Right lobe of liver (tissue), 6 donors: ENCODE data around the gene OPA3. TPM values are rescaled to one million over a fixed set of nuclear protein-coding genes. Genes with fewer than 3 reads are reported as not detected.

Experiments used
- ATAC-seq, 4 donors: fragments of 200-7000 bp; cut with Tn5 transposase; one replicate each; pipeline ENCODE4 v1.9.1; 2020; ENCODE audit warnings: mild to moderate bottlenecking in 4 of 4, moderate library complexity in 4 of 4
- DNase-seq, 3 donors: peaks; one replicate each; pipeline ENCODE4 v3.0.0-alpha.2; 2020
- H3K27ac ChIP-seq, 3 donors: fragments of 200-600 bp; one replicate each; pipeline ENCODE4 v1.8.0; 2022
- H3K27me3 ChIP-seq, 2 donors: fragments of 200-600 bp; one replicate each; pipeline ENCODE4 v1.8.0; 2022
- H3K36me3 ChIP-seq, 4 donors: fragments of 200-600 bp; sonication (generic) in 1 of 4; one replicate each; pipeline versions ENCODE4 v1.5.1 to v1.8.0; 2017 to 2022; ENCODE audit warnings: control low read depth in 1 of 4
- H3K4me1 ChIP-seq, 4 donors: fragments of 200-600 bp; sonication (generic) in 1 of 4; one replicate each; pipeline versions ENCODE4 v1.5.1 to v1.8.0; 2017 to 2022; ENCODE audit warnings: control low read depth in 1 of 4
- H3K4me3 ChIP-seq, 3 donors: fragments of 200-600 bp; one replicate each; pipeline ENCODE4 v1.8.0; 2022
- H3K9me3 ChIP-seq, 4 donors: fragments of 200-600 bp; sonication (generic) in 1 of 4; one replicate each; pipeline versions ENCODE4 v1.5.1 to v1.8.0; 2017 to 2022; ENCODE audit warnings: control low read depth in 1 of 4
- CTCF ChIP-seq, 4 donors: fragments of 200-600 bp in 3 of 4; fragments of 450-650 bp in 1 of 4; IDR thresholded peaks; one replicate each; pipeline versions ENCODE4 v1.5.1 to v1.8.0; 2016 to 2022; ENCODE audit warnings: antibody characterized with exemption in 4 of 4, mild to moderate bottlenecking in 2 of 4
- POLR2A ChIP-seq: fragments of 450-650 bp; IDR thresholded peaks from one replicate; pipeline ENCODE4 v1.6.1; 2017; ENCODE audit warnings: antibody characterized with exemption, mild to moderate bottlenecking
- WGBS: methylation state at CpG from one replicate; pipeline ENCODE4 v1.1.6; 2018; ENCODE audit warnings: low coverage, low lambda C conversion rate; ENCODE audit not compliant: insufficient coverage; ENCODE audit errors: missing lambda C conversion rate; 5-methylcytosine and 5-hydroxymethylcytosine counted together
- intact Hi-C, 2 donors: fragments of 100-400 bp; cut with DNase I; formaldehyde crosslinking; loops; one replicate each; pipeline versions ENCODE4 v1.11.2 to v1.14.1; 2022
- total RNA-seq, 6 experiments: library from RNA; depleted of rRNA in 2 of 6; stranded (reverse); fragments of >200 nt in 2 of 6; fragmentation: NEBNext Ultra II Directional in 3 of 6; extraction: Animal tissue kit (Norgen Biotek cat#: 25700) in 3 of 6; gene quantifications; one replicate each; pipeline versions ENCODE4 v1.1.0 to v1.2.4, GENCODE V29; 2016 to 2023
- donor health status: DM: no; HTN: yes; CAD: no.
- donor health status: DM: no; HTN: no; CAD: no.
- donor health status: DM: no; HTN: no; CAD: no.
- donor health status: DM: no; HTN: yes; CAD: no.
- donor health status: DM: no; HTN: yes; CAD: no.

OPA3 gene
- total RNA-seq, 6 experiments from 2014 or later = 6.7 to 18.1 (median 8.1) TPM

DNA sequence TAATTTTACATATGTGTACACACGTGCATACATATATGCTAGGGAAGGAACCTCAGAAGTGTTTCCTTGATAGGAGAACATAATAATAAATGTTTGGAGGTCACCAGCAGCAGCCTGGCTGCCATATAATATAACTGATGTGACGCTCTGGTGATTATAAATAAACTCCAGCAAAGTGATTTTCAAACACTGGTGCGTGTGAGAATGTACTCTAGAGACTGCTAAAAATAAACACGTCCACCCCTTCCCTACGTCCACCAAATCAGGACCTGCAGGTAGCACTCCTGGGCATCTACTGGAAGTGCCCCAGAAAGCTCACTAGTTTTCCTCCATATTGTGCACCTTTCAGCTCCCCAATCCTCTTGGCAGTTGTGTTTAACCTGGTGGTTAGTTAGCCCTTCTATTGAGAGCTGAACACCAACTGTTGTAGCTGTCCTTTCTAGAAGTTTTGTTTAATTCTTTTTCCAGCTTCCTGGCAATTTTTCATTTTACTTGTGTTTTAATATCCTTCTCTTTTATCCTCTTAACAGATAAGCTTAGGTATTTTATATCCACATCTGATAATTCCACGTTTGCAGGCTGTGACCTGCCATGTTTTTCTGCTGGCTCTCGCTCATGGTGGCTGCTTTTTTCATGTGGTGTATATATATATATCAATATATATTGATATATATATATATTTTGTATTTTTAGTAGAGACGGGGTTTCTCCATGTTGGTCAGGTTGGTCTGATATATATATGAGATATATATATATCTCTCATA is 13.0 kb downstream of the OPA3 start:
- H3K27ac ChIP-seq = no peak overlapping the region
- no peak for DNase-seq
- no peaks in the 10 kb centered on the region for H3K9me3 ChIP-seq
- ATAC-seq = no peak
- intact Hi-C loops = loop anchor here in 1 of 2 donors (10.0 kb wide), 1 partner anchor 47 kb away; no protein-coding TSS in a partner anchor
- no peaks in the 10 kb centered on the region for H3K36me3 ChIP-seq
- H3K27me3 ChIP-seq = no peaks in the 10 kb centered on the region
- no peak overlapping the region for H3K4me3 ChIP-seq
- TF ChIP-seq POLR2A (no peak), CTCF (IDR thresholded peaks at IDR 0.05) (no peak)
- WGBS = 88% methylated on average over 8 of the region's 8 CpGs
- peaks cover 0 to 26% (median 4%) of the 10 kb centered on the region in 4 donors for H3K4me1 ChIP-seq

- H3K4me1 ChIP-seq = peaks cover 0 to 15% (median 3%) of the 10 kb centered on the region in 4 donors
- intact Hi-C loops = loop anchor here (5.0 to 10.0 kb wide), 2 partner anchors 45 to 48 kb away; no protein-coding TSS in a partner anchor
- DNase-seq (peak; percentile 76 to 83 (median 82)), ATAC-seq (peak; percentile 92 to 99 (median 95))
- no peaks in the 10 kb centered on the region for H3K9me3 ChIP-seq
- H3K27ac ChIP-seq = peak overlapping the region in 2 of 3 donors; percentile 32 to 34
- no peaks in the 10 kb centered on the region for H3K36me3 ChIP-seq
- no peak overlapping the region for H3K4me3 ChIP-seq
- TF ChIP-seq CTCF (IDR thresholded peaks at IDR 0.05) (peak; percentile 81 to 90 (median 86)), POLR2A (no peak)
- WGBS = 18% methylated on average over 9 of the region's 15 CpGs
- H3K27me3 ChIP-seq = no peaks in the 10 kb centered on the region
Observed at GRCh38 chr19:45569619-45570421, 14.8 kb downstream of the OPA3 start.

GRCh38 chr19:45568732-45569131 is 15.9 kb downstream of the OPA3 start:
- no peaks in the 10 kb centered on the region for H3K27me3 ChIP-seq
- peaks cover 0 to 14% (median 3%) of the 10 kb centered on the region in 4 donors for H3K4me1 ChIP-seq
- intact Hi-C loops = loop anchor here in 1 of 2 donors (5.0 kb wide), 1 partner anchor 46 kb away; no protein-coding TSS in a partner anchor
- H3K36me3 ChIP-seq = no peaks in the 10 kb centered on the region
- ATAC-seq (peak; percentile 54 to 84 (median 67)), DNase-seq (no peak)
- H3K9me3 ChIP-seq = no peaks in the 10 kb centered on the region
- H3K4me3 ChIP-seq = no peak overlapping the region
- peak overlapping the region in 2 of 3 donors; percentile 34 to 48 for H3K27ac ChIP-seq
- TF ChIP-seq POLR2A = no peak
- TF ChIP-seq CTCF (IDR thresholded peaks at IDR 0.05) = no peak
- WGBS = 63% methylated on average over 1 of the region's 3 CpGs

GRCh38 chr19:45567609-45568008 is 17.0 kb downstream of the OPA3 start:
- WGBS = 96% methylated on average over 2 of the region's 2 CpGs
- no peak for ATAC-seq
- H3K4me3 ChIP-seq = no peak overlapping the region
- DNase-seq = no peak
- no peak overlapping the region for H3K27ac ChIP-seq
- H3K36me3 ChIP-seq = no peaks in the 10 kb centered on the region
- peaks cover 0 to 14% (median 3%) of the 10 kb centered on the region in 4 donors for H3K4me1 ChIP-seq
- TF ChIP-seq CTCF (IDR thresholded peaks at IDR 0.05) (no peak), POLR2A (no peak)
- no peaks in the 10 kb centered on the region for H3K27me3 ChIP-seq
- no peaks in the 10 kb centered on the region for H3K9me3 ChIP-seq
- intact Hi-C loops = loop anchor here in 1 of 2 donors (5.0 kb wide), 1 partner anchor 45 kb away; no protein-coding TSS in a partner anchor
